Bronchial epithelial cell (primary cell): ENCODE measurements around the gene SLC40A1. TPM values are rescaled to one million over a fixed set of nuclear protein-coding genes. Genes with fewer than 3 reads are reported as not detected.

Experiments
- DNase-seq: peaks from one replicate; pipeline ENCODE4 v3.0.0-alpha.2; 2010; ENCODE audit warnings: low read depth
- FAIRE-seq: peaks from 2 replicates; lab custom pipeline; 2011; peaks lifted over from hg19 to GRCh38; lab: Jason Lieb, UNC
- H3K27me3 ChIP-seq: 2 replicates; pipeline ENCODE4 v1.5.1; 2011; ENCODE audit warnings: low read length; ENCODE audit not compliant: control insufficient read depth, insufficient read depth
- H3K36me3 ChIP-seq: 2 replicates; pipeline ENCODE4 v1.5.1; 2011; ENCODE audit warnings: low read length; ENCODE audit not compliant: control insufficient read depth, insufficient read depth
- H3K4me3 ChIP-seq: 2 replicates; pipeline ENCODE4 v1.5.1; 2011; ENCODE audit warnings: mild to moderate bottlenecking, low read depth, low read length, control low read depth
- CTCF ChIP-seq: IDR thresholded peaks from 2 replicates; pipeline ENCODE4 v1.5.1; 2011; ENCODE audit warnings: mild to moderate bottlenecking, moderate library complexity, low read length, control low read depth, inconsistent platforms; ENCODE audit not compliant: insufficient read depth, severe bottlenecking
- total RNA-seq: library from RNA; depleted of rRNA; stranded (reverse); fragments of >200 nt; gene quantifications from 2 replicates; pipeline ENCODE4 v1.2.1, GENCODE V29; 2014

Gene SLC40A1
- total RNA-seq, 1 donor from 2014 or later = 1.1 TPM

GRCh38 chr2:189574793-189575475 is 5.7 kb downstream of the SLC40A1 start:
- no peak for TF ChIP-seq CTCF
- no peak for DNase-seq
- Histone ChIP-seq H3K27me3 (no peaks in the 10 kb centered on the region), H3K4me3 (no peak overlapping the region), H3K36me3 (no peaks in the 10 kb centered on the region)
- no peak for FAIRE-seq

- Histone ChIP-seq H3K36me3 (no peaks in the 10 kb centered on the region), H3K27me3 (no peaks in the 10 kb centered on the region), H3K4me3 (no peak overlapping the region)
- no peak for FAIRE-seq
- TF ChIP-seq CTCF = no peak
- peak; percentile 43 for DNase-seq
These were observed 10.0 kb downstream of the SLC40A1 start for GRCh38 chr2:189570570-189571031.

GRCh38 chr2:189569295-189569910 is 11.2 kb downstream of the SLC40A1 start:
- DNase-seq (no peak), FAIRE-seq (no peak)
- no peak overlapping the region for H3K4me3 ChIP-seq
- no peak for TF ChIP-seq CTCF
- H3K27me3 ChIP-seq = no peaks in the 10 kb centered on the region
- no peaks in the 10 kb centered on the region for H3K36me3 ChIP-seq

GRCh38 chr2:189566046-189566445 is 14.5 kb downstream of the SLC40A1 start:
- no peak for FAIRE-seq

GRCh38 chr2:189561371-189562038 is 19.1 kb downstream of the SLC40A1 start:
- Histone ChIP-seq H3K27me3 (no peaks in the 10 kb centered on the region), H3K36me3 (no peaks in the 10 kb centered on the region), H3K4me3 (no peak overlapping the region)
- DNase-seq (no peak), FAIRE-seq (no peak)
- no peak for TF ChIP-seq CTCF

More at GRCh38 chr2:189566046-189566445, 14.5 kb downstream of the SLC40A1 start:
- H3K4me3 ChIP-seq = no peak overlapping the region
- DNase-seq = no peak
- H3K36me3 ChIP-seq = no peaks in the 10 kb centered on the region
- no peak for TF ChIP-seq CTCF
- no peaks in the 10 kb centered on the region for H3K27me3 ChIP-seq
